WTC11 (cell line): ENCODE results near the gene TAF11L2.
"Not testable (repeated sequence)": the region's sequence is repeated elsewhere in the genome, so short reads cannot be mapped to it uniquely, and the experiment has no call there.

Source experiments
- ATF6 ChIP-seq: sonication (generic); formaldehyde crosslinking; IDR thresholded peaks from 2 replicates; pipeline ENCODE4 v1.8.1; 2023; ENCODE audit warnings: mild to moderate bottlenecking, missing genetic modification reagents
- ELF4 ChIP-seq: sonication (generic); formaldehyde crosslinking; IDR thresholded peaks from 2 replicates; pipeline ENCODE4 v1.8.1; 2022; ENCODE audit warnings: low read depth, mild to moderate bottlenecking, moderate library complexity, missing genetic modification reagents
- FOXJ3 ChIP-seq: sonication (generic); formaldehyde crosslinking; IDR thresholded peaks from 2 replicates; pipeline ENCODE4 v1.9.0; 2021; ENCODE audit warnings: missing genetic modification reagents, mild to moderate bottlenecking, borderline replicate concordance
- IRF1 ChIP-seq: sonication (generic); formaldehyde crosslinking; IDR thresholded peaks from 2 replicates; pipeline ENCODE4 v1.8.0; 2023; ENCODE audit warnings: missing genetic modification reagents
- NR3C1 ChIP-seq: sonication (generic); formaldehyde crosslinking; conservative IDR thresholded peaks from 2 replicates; pipeline ENCODE4 v1.8.1; 2023; ENCODE audit warnings: low read depth, mild to moderate bottlenecking, missing genetic modification reagents
- RORB ChIP-seq: fragments of 250-450 bp; sonication (Bioruptor Pico); IDR thresholded peaks from 2 replicates; pipeline ENCODE4 v1.9.0; 2021; ENCODE audit warnings: mild to moderate bottlenecking
- ZNF138 ChIP-seq: sonication (generic); formaldehyde crosslinking; conservative IDR thresholded peaks from 2 replicates; pipeline ENCODE4 v1.8.1; 2022; ENCODE audit warnings: mild to moderate bottlenecking, moderate library complexity, missing genetic modification reagents
- TF ChIP-seq, protein P1 (sequence below): sonication (generic); formaldehyde crosslinking; IDR thresholded peaks from 2 replicates; pipeline ENCODE4 v1.8.0; 2022; ENCODE audit warnings: mild to moderate bottlenecking, missing genetic modification reagents
- TF ChIP-seq, protein P2 (sequence below): fragments of 200-600 bp; IDR thresholded peaks from 2 replicates; pipeline ENCODE4 v1.8.0; 2022; ENCODE audit warnings: antibody characterized with exemption
- TF ChIP-seq, protein P3 (sequence below): sonication (generic); formaldehyde crosslinking; IDR thresholded peaks from 2 replicates; pipeline ENCODE4 v1.8.0; 2022; ENCODE audit warnings: mild to moderate bottlenecking, missing genetic modification reagents
- TF ChIP-seq, protein P4 (sequence below): sonication (generic); formaldehyde crosslinking; IDR thresholded peaks from 2 replicates; pipeline ENCODE4 v1.8.1; 2022; ENCODE audit warnings: mild to moderate bottlenecking, missing genetic modification reagents, moderate library complexity, borderline replicate concordance

DNA sequence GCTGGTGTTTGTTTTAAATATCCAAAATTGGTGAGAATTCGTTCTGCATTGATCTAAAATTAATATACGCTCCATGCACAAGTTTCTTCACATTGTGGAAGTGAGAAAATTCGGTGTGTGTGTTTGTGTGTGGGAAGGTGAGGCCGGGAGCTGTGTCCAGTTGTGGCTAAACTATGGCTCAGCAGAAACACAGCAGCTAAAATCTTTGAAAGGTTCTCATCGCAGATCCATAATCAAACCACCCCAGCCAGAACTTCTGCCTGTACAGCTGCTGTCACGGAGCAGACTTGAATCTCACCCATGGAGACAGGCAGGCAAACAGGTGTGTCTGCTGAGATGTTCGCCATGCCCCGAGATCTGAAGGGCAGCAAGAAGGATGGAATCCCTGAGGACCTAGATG is at the start of gene TAF11L2:
- TF ChIP-seq FOXJ3 (CRISPR knock-in tag); ELF4 (CRISPR knock-in tag); ATF6 (CRISPR knock-in tag); NR3C1; RORB; IRF1 (CRISPR knock-in tag); ZNF138 (CRISPR knock-in tag): not testable (repeated sequence)
- TF ChIP-seq, protein P1, sequence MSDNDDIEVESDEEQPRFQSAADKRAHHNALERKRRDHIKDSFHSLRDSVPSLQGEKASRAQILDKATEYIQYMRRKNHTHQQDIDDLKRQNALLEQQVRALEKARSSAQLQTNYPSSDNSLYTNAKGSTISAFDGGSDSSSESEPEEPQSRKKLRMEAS (CRISPR knock-in tag), result not testable (repeated sequence)
- TF ChIP-seq, protein P2, sequence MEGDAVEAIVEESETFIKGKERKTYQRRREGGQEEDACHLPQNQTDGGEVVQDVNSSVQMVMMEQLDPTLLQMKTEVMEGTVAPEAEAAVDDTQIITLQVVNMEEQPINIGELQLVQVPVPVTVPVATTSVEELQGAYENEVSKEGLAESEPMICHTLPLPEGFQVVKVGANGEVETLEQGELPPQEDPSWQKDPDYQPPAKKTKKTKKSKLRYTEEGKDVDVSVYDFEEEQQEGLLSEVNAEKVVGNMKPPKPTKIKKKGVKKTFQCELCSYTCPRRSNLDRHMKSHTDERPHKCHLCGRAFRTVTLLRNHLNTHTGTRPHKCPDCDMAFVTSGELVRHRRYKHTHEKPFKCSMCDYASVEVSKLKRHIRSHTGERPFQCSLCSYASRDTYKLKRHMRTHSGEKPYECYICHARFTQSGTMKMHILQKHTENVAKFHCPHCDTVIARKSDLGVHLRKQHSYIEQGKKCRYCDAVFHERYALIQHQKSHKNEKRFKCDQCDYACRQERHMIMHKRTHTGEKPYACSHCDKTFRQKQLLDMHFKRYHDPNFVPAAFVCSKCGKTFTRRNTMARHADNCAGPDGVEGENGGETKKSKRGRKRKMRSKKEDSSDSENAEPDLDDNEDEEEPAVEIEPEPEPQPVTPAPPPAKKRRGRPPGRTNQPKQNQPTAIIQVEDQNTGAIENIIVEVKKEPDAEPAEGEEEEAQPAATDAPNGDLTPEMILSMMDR, result not testable (repeated sequence)
- TF ChIP-seq, protein P3, sequence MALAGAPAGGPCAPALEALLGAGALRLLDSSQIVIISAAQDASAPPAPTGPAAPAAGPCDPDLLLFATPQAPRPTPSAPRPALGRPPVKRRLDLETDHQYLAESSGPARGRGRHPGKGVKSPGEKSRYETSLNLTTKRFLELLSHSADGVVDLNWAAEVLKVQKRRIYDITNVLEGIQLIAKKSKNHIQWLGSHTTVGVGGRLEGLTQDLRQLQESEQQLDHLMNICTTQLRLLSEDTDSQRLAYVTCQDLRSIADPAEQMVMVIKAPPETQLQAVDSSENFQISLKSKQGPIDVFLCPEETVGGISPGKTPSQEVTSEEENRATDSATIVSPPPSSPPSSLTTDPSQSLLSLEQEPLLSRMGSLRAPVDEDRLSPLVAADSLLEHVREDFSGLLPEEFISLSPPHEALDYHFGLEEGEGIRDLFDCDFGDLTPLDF (CRISPR knock-in tag), result not testable (repeated sequence)
- TF ChIP-seq, protein P4, sequence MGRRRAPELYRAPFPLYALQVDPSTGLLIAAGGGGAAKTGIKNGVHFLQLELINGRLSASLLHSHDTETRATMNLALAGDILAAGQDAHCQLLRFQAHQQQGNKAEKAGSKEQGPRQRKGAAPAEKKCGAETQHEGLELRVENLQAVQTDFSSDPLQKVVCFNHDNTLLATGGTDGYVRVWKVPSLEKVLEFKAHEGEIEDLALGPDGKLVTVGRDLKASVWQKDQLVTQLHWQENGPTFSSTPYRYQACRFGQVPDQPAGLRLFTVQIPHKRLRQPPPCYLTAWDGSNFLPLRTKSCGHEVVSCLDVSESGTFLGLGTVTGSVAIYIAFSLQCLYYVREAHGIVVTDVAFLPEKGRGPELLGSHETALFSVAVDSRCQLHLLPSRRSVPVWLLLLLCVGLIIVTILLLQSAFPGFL, result not testable (repeated sequence)
